Erythroblast (primary cell): ENCODE data around the gene OVOL3.
"Not testable (repeated sequence)": the region's sequence is repeated elsewhere in the genome, so short reads cannot be mapped to it uniquely, and the experiment has no call there.

ENCODE experiments used
- DNase-seq, 2 experiments: peaks; one replicate each; lab custom pipeline; 2025; lab: John Stamatoyannopoulos, UW
- GATA1 ChIP-seq: IDR thresholded peaks from 2 replicates; pipeline ENCODE4 v1.6.1; 2011; ENCODE audit warnings: low read depth, mild to moderate bottlenecking, control low read depth, low read length, moderate library complexity
- POLR2A ChIP-seq: IDR thresholded peaks from 2 replicates; pipeline ENCODE4 v1.6.1; 2011; ENCODE audit warnings: mild to moderate bottlenecking, low read length

The OVOL3 gene

DNA sequence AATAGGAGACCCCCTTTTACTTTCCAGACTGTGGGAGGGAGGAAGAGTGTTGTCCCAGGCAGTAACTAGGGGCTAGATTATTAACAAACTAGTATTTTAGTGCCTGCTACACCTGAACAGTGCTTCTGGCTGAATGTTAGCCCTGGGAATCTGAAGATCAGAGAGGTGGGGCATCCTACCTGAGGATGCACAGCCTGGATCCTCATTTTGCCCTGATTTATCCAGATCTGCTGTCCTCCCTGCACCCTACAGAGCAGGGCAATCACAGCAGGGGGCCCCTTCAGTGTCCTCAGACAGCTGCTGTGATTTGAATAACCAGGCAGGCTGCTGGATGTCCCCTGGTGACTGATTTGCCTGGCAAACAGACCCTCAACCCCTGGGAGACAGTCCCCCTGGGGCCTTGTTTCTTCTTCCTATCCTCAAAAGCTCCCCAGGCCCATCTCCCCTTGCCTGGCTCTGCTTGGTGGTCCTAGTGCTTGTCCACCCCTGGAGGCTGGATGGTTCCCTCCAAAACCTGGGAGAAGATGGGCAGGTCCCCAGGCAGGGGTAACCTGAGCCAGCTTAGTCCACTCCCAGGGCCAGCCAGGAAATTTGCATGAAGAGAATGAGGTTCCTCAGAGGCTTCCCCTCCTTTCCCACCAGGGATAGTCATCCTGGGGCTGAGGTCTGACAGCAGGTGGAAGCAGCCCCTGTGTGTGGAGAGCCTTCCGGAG, at the start of gene OVOL3:
TSS of gene OVOL3 (plus strand) at position 657 of the 713 bp plus-strand sequence. CDS start 60 bp downstream, outside the sequence.
- TF ChIP-seq GATA1 = no peak
- no peak for TF ChIP-seq POLR2A
- DNase-seq = no peak

DNA sequence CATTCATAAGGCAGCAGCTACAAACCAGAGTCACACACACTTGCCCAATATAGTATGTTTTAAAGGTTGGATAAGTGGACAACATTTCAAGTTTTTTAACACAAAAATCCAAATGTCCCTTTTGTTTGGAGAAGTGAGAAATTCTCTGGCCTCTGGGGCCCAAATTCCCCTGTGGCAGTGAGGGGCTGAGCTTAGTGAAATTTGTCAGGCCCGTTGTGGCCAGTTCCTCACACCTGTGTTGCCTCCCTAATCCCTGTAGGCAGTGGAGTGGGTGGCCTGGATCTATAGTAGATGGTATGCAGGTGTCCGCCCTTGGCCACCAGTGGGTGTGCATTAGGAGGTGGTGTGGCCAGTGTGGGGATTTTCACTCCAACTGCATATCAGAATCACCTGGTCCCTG, 49.6 kb upstream of the OVOL3 start:
- no peak for DNase-seq
- TF ChIP-seq POLR2A = no peak
- no peak for TF ChIP-seq GATA1

DNA sequence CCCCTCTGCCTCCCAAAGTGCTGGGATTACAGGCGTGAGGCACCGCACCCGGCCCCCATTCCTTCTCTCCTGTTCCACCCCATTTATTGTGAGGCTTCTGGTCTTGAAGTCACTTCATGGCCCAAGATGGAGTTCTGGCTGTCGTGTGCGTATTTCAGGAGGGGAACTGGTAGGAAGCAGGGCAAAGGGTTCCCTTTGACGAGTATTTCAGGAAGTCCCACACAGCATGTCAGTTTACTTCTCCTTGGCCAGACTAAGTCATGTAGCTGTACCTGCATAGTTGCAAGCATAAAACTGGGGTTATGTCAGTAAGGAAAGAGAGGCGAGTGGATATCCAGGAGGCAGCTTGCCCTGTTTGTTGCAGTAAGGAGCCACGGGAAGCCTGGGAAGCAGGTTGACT, 46.1 kb upstream of the OVOL3 start:
- DNase-seq = no peak
- TF ChIP-seq GATA1 = no peak
- no peak for TF ChIP-seq POLR2A

DNA sequence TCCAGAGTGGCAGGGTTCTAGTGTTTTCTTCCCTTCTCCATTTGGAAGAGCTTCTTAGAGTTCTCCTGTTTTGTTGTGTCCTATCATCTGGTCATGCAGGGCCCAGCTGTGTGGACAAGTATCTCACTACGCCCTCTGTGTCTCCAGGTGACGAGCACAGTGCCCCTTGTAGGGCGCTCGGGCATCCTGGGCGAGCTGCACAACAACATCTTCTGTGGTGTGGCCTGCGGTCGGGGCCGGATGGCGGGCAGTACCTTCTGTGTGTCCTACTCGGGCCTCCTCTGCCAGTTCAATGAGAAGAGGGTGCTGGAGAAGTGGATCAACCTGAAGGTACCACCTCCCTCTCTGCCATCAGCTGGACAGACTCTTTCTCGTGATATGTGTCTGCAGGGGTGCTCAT, 43.3 kb upstream of the OVOL3 start:
- DNase-seq = no peak
- TF ChIP-seq GATA1 (no peak), POLR2A (no peak)

DNA sequence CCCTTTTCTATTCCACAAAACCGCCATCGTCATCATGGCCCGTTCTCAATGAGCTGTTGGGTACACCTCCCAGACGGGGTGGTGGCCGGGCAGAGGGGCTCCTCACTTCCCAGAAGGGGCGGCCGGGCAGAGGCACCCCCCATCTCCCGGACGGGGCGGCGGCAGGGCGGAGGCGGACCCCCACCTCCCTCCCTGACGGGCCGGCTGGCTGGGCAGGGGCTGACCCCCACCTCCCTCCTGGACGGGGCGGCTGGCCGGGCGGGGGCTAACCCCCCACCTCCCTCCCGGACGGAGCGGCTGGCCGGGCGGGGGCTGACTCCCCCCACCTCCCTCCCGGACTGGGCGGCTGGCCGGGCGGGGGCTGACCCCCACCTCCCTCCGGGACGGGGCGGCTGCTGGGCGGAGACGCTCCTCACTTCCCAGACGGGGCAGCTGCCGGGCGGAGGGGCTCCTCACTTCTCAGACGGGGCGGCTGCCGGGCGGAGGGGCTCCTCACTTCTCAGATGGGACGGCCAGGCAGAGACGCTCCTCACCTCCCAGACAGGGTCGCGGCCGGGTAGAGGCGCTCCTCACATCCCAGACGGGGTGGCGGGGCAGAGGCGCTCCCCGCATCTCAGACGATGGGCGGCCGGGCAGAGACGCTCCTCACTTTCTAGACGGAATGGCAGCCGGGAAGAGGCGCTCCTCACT, 42.0 kb upstream of the OVOL3 start:
- not testable (repeated sequence) for DNase-seq

DNA sequence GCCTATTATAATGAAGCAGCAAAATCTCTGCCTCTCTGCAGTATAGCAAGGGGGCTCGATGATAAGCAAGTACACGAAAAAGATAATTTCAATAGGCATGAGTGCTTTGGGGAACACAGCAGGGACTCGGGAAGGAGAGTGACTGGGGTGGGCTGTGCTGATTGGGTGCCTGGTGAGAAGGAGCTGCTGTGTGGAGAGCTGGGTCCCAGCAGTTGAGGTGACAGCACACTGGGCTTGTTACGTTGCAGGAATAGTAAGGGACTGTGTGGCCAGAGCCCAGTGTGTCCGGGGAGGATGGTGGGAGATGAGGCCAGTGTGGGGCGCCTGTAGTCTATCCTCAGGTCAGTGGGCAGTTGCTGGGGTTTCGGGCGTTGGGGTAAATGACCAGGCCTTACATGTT, 38.9 kb upstream of the OVOL3 start:
- no peak for DNase-seq
- TF ChIP-seq GATA1 = no peak
- TF ChIP-seq POLR2A = no peak

DNA sequence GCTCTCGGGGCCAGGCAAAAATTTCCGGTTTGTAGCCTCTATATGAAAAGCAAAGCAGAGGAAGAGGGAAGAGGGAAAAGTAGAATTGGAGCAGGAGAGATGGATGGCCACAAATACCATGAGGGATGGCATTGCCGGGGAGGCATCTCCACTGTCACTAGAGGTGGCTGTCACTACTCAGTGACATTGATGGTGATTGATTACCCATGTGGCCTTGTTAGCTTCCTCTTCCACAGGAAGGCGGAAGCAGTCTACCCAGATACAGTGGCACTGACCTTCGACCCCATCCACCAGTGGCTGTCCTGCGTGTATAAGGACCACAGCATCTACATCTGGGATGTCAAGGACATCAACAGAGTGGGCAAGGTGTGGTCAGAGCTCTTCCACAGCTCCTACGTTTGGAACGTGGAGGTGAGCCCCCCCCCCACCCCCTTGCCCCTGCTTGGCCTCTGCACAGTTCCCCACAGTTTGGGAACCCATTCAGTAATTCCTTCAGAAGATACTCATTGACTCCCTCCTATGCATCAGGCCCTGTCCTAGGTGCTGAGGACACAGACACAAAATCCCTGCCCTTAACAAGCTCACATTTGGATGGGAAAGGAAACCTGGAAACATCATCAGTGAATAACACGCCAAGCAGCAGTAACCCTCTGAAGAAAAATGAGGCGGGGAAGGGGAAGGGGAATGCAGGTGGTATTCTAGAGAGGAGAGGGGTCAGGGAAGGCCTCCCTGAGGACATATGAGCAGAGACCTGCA, 37.6 kb upstream of the OVOL3 start:
- TF ChIP-seq POLR2A = no peak
- TF ChIP-seq GATA1 = no peak

DNA sequence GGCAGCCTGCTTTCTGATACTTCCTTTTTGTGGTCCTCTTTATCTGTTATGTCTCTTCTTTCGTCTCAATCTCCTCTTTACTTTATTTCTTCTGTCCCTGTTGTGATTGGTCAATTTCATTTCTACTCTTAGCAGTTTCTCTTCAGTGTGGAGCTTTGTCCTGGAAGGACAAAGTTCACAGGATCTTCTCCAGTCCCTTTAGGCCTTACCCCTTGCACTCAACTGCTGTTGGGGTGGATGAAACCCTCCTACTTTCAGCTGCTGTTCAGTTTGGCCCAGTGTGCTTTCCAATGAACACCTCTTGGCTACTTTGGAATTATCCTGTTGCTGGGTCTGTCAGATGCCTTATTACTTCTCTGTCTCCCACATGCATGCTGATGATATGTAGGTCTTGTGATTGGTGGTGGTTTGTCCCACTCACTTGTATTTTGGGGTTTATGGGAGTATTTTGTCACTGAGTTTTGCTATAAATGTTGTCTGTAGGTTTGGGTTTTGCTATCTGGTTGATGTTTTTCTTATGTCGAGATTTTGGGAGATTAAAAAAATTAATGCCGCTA, 31.5 kb upstream of the OVOL3 start:
- DNase-seq = no peak
- TF ChIP-seq GATA1 (no peak), POLR2A (no peak)

More for the DNA sequence above, 37.6 kb upstream of the OVOL3 start:
- DNase-seq = no peak

DNA sequence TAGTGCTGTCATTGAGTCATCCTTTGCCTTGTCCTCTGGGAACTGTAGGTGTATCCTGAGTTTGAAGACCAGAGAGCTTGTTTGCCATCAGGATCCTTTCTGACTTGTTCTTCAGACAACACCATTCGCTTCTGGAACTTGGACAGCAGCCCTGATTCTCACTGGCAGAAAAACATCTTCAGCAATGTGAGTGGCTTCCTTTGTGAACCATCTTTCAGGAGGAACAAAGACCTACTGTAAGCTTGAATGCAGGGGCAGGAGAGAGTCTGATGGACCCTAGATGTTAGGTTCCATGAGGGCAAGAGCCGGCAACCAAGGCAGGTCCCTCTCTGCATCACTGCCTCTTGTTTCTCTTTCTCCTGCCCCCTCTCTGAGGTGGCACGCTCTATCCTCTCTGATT, 29.6 kb upstream of the OVOL3 start:
- DNase-seq = no peak
- TF ChIP-seq GATA1 (no peak), POLR2A (no peak)

DNA sequence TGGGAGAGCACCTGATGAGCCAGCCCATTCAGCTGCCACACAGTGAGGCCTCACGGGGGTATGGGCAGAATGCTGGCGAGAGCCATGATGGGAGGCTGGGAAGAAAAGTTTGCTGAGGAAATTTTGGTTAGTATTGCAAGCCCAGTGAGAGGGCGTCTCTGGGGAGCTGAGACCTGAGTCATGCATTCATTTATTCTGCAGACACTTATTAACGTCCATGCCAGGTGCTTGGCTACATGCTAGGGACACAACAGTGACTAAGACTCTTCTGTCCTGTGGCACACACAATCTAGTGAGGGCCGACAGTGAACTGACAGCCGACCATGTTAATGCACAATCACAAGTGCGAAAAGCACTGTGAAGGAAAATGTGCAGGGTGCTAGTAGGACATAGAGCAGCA, 29.0 kb upstream of the OVOL3 start:
- no peak for TF ChIP-seq POLR2A
- TF ChIP-seq GATA1 = no peak
- DNase-seq = no peak

DNA sequence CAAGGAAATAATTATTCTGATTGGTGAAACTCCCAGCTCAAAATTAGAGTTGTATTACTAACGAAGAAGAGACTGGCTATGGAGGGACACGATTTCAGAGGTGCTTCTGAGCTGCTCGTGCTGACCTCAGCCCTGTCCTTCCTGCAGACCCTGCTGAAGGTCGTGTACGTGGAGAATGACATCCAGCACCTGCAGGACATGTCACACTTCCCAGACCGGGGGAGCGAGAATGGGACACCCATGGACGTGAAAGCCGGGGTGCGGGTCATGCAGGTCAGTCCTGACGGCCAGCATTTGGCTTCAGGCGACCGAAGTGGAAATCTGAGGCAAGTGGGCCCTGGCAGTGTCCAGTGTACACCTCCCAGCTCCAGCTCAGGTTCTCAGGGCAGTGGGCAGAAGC, 28.0 kb upstream of the OVOL3 start:
- TF ChIP-seq POLR2A = no peak
- no peak for TF ChIP-seq GATA1
- no peak for DNase-seq

DNA sequence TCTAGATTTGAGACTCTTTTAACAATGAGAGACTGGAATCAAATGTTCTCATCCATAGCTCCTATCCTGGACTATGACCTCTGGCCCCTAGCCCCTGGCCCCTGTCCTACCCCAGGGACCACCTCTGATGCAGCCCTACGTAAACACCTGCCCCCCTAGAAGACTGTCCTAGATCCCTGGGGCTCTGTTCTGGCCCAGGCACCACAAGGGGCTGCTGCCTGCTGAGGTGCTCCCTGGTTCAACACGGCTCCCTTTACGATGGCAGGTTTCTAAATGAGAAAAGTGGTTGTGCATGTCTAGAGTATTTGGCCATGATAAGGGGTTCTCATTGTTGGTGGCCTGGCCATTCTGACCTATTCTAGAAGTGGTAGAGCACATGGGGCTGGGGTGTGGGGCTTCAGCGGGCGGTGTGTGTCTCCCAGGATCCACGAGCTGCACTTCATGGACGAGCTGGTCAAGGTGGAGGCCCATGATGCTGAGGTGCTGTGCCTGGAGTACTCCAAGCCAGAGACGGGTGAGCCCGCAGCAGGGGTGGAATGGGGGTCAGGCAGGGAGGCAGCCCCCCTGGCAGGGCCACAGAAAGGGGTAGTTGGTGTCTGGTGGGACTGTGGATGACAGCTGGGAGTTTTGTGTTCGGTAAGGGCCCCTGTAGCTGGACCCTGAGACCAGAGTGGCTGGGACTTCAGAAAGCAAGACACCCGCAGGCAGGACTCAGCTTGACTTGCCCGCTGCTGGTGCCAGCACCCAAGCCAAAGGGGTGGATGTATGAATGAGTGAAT, 26.5 kb upstream of the OVOL3 start:
- no peak for DNase-seq
- TF ChIP-seq POLR2A (no peak), GATA1 (no peak)

DNA sequence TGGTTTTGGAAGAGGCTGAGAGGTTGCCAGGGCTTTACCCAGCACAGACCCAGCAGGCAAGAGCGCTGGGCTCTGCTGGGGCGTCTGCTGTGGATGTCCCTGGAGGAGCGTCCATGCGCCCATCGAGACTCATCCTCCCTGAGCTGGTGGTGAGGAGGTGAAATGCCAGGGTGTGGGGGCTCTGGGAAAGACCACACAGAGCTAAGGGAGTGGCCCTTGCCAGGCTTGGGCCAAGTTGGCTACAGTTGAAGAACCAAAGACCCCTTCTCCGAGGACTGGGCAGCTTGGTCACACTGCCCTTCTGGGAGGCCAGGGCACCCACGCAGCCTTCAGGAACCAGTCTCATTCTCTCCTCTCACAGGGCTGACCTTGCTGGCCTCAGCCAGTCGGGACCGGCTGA, 24.6 kb upstream of the OVOL3 start:
- DNase-seq = no peak
- no peak for TF ChIP-seq GATA1
- TF ChIP-seq POLR2A = no peak
